ENCODE measurements around the gene CCN5. TPM values are rescaled to one million over a fixed set of nuclear protein-coding genes. Genes with fewer than 3 reads are reported as not detected.

CCN5 gene
- total and polyA plus RNA-seq, 2 of the 13 experiments (the other 11 are each of a cell fraction or from before 2014, with no cell fraction given): 0.12 TPM; not detected in 1

DNA sequence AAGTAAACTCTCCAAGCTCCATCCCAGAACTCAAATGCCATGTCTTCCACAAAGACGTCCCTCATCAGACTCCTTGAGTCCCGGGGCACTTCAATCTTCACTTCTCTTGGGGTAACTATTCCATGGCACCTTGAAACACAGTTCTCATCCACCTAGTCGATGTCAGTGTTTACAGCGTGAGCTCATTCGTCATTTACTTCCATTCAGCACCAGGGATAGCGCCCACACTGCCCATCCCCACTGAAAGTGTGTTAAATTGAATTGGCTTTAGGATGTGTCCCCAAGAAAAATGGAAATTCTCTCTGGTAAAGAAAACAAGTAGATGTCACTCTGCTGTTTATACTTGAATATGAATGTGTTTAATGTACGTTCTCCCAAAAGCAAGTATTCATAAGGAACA is 61.8 kb downstream of the CCN5 start (continued):
- TF ChIP-seq, protein P1, sequence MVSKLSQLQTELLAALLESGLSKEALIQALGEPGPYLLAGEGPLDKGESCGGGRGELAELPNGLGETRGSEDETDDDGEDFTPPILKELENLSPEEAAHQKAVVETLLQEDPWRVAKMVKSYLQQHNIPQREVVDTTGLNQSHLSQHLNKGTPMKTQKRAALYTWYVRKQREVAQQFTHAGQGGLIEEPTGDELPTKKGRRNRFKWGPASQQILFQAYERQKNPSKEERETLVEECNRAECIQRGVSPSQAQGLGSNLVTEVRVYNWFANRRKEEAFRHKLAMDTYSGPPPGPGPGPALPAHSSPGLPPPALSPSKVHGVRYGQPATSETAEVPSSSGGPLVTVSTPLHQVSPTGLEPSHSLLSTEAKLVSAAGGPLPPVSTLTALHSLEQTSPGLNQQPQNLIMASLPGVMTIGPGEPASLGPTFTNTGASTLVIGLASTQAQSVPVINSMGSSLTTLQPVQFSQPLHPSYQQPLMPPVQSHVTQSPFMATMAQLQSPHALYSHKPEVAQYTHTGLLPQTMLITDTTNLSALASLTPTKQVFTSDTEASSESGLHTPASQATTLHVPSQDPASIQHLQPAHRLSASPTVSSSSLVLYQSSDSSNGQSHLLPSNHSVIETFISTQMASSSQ (IDR thresholded peaks at IDR 0.05; ENCODE audit: low read depth): no peak
- TF ChIP-seq, protein P1 (CRISPR knock-in tag; IDR thresholded peaks at IDR 0.05; ENCODE audit: borderline replicate concordance): no peak
- TF ChIP-seq, protein P2, sequence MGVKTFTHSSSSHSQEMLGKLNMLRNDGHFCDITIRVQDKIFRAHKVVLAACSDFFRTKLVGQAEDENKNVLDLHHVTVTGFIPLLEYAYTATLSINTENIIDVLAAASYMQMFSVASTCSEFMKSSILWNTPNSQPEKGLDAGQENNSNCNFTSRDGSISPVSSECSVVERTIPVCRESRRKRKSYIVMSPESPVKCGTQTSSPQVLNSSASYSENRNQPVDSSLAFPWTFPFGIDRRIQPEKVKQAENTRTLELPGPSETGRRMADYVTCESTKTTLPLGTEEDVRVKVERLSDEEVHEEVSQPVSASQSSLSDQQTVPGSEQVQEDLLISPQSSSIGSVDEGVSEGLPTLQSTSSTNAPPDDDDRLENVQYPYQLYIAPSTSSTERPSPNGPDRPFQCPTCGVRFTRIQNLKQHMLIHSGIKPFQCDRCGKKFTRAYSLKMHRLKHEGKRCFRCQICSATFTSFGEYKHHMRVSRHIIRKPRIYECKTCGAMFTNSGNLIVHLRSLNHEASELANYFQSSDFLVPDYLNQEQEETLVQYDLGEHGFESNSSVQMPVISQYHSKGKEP (CRISPR knock-in tag; IDR thresholded peaks at IDR 0.05): peak; percentile 93; the same call in 1 of the 2 replicates
- TF ChIP-seq AKNA (CRISPR knock-in tag; IDR thresholded peaks at IDR 0.05; ENCODE audit: borderline replicate concordance) (no peak), TRIM24 (CRISPR knock-in tag; IDR thresholded peaks at IDR 0.05) (no peak), ZNF558 (CRISPR knock-in tag; IDR thresholded peaks at IDR 0.05; ENCODE audit: borderline replicate concordance) (peak; percentile 66; the same call in 1 of the 2 replicates), ARID4A (CRISPR knock-in tag; IDR thresholded peaks at IDR 0.05; ENCODE audit: borderline replicate concordance) (peak; percentile 25; the same call in 1 of the 2 replicates), ZNF7 (CRISPR knock-in tag; IDR thresholded peaks at IDR 0.05) (no peak), REL (CRISPR knock-in tag; conservative IDR thresholded peaks at IDR 0.05) (no peak), ZFP36L1 (CRISPR knock-in tag; IDR thresholded peaks at IDR 0.05) (no peak), HES4 (CRISPR knock-in tag; IDR thresholded peaks at IDR 0.05; ENCODE audit: borderline replicate concordance) (no peak), HOXA5 (CRISPR knock-in tag; IDR thresholded peaks at IDR 0.05) (0 out of 2 replicates have a peak, but pooled peaks have one; percentile 70)
- TF ChIP-seq, protein P3, sequence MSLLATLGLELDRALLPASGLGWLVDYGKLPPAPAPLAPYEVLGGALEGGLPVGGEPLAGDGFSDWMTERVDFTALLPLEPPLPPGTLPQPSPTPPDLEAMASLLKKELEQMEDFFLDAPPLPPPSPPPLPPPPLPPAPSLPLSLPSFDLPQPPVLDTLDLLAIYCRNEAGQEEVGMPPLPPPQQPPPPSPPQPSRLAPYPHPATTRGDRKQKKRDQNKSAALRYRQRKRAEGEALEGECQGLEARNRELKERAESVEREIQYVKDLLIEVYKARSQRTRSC (CRISPR knock-in tag; IDR thresholded peaks at IDR 0.05; ENCODE audit: low read depth): no peak
